Lower leg skin (tissue), 3 donors: ENCODE measurements around the gene HELB.

ENCODE experiments used
- POLR2A ChIP-seq, 2 donors: fragments of 450-650 bp; IDR thresholded peaks; one replicate each; pipeline ENCODE4 v1.6.1; 2016 to 2017; ENCODE audit warnings: antibody characterized with exemption in 2 of 2, mild to moderate bottlenecking in 1 of 2, moderate library complexity in 1 of 2
- TF ChIP-seq, protein P1 (sequence below), 3 donors: fragments of 450-650 bp; IDR thresholded peaks; one replicate each; pipeline ENCODE4 v1.5.1; 2016; ENCODE audit warnings: antibody characterized with exemption in 3 of 3, mild to moderate bottlenecking in 3 of 3, moderate library complexity in 2 of 3

- TF ChIP-seq, protein P1, sequence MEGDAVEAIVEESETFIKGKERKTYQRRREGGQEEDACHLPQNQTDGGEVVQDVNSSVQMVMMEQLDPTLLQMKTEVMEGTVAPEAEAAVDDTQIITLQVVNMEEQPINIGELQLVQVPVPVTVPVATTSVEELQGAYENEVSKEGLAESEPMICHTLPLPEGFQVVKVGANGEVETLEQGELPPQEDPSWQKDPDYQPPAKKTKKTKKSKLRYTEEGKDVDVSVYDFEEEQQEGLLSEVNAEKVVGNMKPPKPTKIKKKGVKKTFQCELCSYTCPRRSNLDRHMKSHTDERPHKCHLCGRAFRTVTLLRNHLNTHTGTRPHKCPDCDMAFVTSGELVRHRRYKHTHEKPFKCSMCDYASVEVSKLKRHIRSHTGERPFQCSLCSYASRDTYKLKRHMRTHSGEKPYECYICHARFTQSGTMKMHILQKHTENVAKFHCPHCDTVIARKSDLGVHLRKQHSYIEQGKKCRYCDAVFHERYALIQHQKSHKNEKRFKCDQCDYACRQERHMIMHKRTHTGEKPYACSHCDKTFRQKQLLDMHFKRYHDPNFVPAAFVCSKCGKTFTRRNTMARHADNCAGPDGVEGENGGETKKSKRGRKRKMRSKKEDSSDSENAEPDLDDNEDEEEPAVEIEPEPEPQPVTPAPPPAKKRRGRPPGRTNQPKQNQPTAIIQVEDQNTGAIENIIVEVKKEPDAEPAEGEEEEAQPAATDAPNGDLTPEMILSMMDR (IDR thresholded peaks at IDR 0.05): no peak
- no peak for TF ChIP-seq POLR2A (IDR thresholded peaks at IDR 0.05)
Measured at GRCh38 chr12:66387117-66387516, 84.8 kb downstream of the HELB start.
